ENCODE results near the gene SPECC1L.

SPECC1L gene

GRCh38 chr22:24420072-24420976 lies 149.7 kb downstream of the SPECC1L start:
- in situ Hi-C loops (cut with HindIII; ENCODE audit: low sequenced_read_pairs): no loop called here
- DNase-seq (ENCODE audit: low read depth, low spot score): no peak
- no peak for TF ChIP-seq CTCF (IDR thresholded peaks at IDR 0.05; ENCODE audit: low read depth, low read length)
- H3K4me3 ChIP-seq (ENCODE audit: low read depth, low read length): no peak overlapping the region

GRCh38 chr22:24420977-24421343 lies 150.3 kb downstream of the SPECC1L start:
- DNase-seq (ENCODE audit: low read depth, low spot score): no peak
- TF ChIP-seq CTCF (IDR thresholded peaks at IDR 0.05; ENCODE audit: low read depth, low read length): no peak
- no peak overlapping the region for H3K4me3 ChIP-seq (ENCODE audit: low read depth, low read length)
- in situ Hi-C loops (cut with HindIII; ENCODE audit: low sequenced_read_pairs): no loop called here

GRCh38 chr22:24421428-24421931 lies 150.8 kb downstream of the SPECC1L start:
- DNase-seq (ENCODE audit: low read depth, low spot score): no peak
- peak; percentile 24 for TF ChIP-seq CTCF (IDR thresholded peaks at IDR 0.05; ENCODE audit: low read depth, low read length)
- no peak overlapping the region for H3K4me3 ChIP-seq (ENCODE audit: low read depth, low read length)
- in situ Hi-C loops (cut with HindIII; ENCODE audit: low sequenced_read_pairs): no loop called here

- H3K4me3 ChIP-seq (ENCODE audit: low read depth, low read length): no peak overlapping the region
- in situ Hi-C loops (cut with HindIII; ENCODE audit: low sequenced_read_pairs): no loop called here
- TF ChIP-seq CTCF (IDR thresholded peaks at IDR 0.05; ENCODE audit: low read depth, low read length): no peak
- no peak for DNase-seq (ENCODE audit: low read depth, low spot score)
Measured at GRCh38 chr22:24422102-24422665, 151.6 kb downstream of the SPECC1L start.

GRCh38 chr22:24423519-24424000 lies 152.9 kb downstream of the SPECC1L start:
- no peak for DNase-seq (ENCODE audit: low read depth, low spot score)
- peak overlapping the region; percentile 13 for H3K4me3 ChIP-seq (ENCODE audit: low read depth, low read length)
- TF ChIP-seq CTCF (IDR thresholded peaks at IDR 0.05; ENCODE audit: low read depth, low read length): peak; percentile 60
- in situ Hi-C loops (cut with HindIII; ENCODE audit: low sequenced_read_pairs): no loop called here

- peak overlapping the region; percentile 29 for H3K4me3 ChIP-seq (ENCODE audit: low read depth, low read length)
- DNase-seq (ENCODE audit: low read depth, low spot score): no peak
- in situ Hi-C loops (cut with HindIII; ENCODE audit: low sequenced_read_pairs): no loop called here
- no peak for TF ChIP-seq CTCF (IDR thresholded peaks at IDR 0.05; ENCODE audit: low read depth, low read length)
Measured at GRCh38 chr22:24424001-24424900, 153.6 kb downstream of the SPECC1L start.

All from astrocyte of the spinal cord (primary cell).